SK-N-DZ (cell line): Measurements from ENCODE around the gene ZFAND6.

Source experiments
- DNase-seq: peaks from one replicate; pipeline ENCODE4 v3.0.0-alpha.2; 2015; ENCODE audit warnings: low spot score

Gene ZFAND6

DNA sequence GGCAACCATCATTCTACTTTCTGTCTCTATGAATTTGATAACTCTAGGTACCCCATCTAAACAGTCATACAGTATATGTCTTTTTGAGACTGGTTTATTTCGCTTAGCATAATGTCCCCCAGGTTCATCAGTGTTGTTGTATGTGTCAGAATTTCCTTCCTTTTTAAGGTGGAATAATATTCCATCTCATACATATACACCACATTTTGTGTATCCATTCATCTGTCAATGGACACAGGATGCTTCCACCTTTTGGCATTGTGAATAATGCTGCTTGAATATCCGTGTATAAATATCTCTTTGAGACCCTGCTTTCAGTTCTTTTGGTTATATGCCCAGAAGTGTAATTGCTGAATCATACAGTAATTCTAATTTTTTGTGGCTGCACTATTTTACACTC lies 10.4 kb upstream of the ZFAND6 start:
- no peak for DNase-seq

DNA sequence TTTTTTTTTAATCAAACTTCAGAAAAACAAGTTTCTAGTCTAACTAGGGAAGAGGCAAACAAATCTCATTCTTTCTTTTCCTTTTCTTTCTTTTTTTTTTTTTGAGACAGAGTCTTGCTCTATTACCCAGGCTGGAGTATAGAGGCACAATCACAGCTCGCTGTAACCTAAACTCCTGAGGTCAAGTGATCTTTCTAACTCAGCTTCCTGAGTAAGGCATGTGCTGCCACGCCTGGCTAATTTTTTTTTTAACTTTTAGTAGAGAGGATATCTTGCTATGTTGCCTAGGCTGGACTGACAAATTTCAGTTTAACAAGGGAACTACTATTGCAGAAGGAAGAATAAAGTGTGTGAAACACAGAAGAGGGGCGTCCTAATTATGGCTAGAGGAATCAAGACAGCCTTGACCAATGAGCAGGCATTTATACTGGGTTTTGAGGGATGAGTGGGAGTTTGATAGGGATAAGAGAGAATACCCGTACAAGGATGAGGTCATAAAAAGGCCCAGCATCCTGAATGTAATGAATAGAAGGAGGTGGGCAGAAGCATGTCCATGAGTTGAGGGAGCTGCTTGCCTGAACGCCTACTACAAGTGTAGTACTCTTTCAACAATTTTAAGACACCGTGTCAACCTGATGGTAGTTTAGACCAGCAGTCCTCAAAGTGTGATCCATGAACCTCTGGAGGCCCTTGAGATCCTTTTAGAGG lies 6.7 kb upstream of the ZFAND6 start:
- no peak for DNase-seq

DNA sequence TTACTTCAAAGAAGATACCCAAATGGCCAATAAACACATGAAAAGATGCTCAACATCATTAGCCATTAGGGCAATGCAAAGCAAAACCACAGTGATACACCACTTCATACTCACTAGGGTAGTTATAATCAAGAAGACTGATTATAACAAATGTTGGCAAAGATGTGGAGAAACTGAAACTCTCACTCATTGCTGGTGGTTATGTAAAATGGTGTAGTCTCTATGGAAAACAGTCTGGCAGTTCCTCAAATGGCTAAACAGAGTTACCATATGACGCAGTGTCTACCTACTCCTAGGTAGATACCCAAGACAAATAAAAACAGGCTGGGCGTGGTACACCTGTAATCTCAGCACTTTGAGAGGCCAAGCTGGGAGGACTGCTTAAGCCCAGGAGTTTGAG lies 3.5 kb upstream of the ZFAND6 start:
- no peak for DNase-seq

DNA sequence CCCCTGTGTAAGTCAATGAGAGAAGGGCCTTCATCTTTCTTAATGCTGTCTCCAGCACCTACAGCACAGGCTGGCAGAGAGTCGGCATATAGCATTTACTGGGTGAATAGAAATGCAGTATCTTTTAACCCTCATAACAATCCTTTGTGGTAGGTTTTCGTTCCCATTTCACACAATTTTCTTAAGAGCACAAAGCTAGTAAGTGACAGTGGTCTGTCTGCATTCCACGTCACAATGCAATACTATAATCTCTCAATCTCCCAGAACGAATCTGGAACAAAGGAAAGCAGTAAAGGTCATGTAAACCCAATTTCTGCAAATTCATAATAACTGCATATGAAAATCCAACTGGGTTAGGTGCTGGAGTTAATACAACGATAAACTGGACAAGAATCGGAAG lies 1.4 kb upstream of the ZFAND6 start:
- no peak for DNase-seq

DNA sequence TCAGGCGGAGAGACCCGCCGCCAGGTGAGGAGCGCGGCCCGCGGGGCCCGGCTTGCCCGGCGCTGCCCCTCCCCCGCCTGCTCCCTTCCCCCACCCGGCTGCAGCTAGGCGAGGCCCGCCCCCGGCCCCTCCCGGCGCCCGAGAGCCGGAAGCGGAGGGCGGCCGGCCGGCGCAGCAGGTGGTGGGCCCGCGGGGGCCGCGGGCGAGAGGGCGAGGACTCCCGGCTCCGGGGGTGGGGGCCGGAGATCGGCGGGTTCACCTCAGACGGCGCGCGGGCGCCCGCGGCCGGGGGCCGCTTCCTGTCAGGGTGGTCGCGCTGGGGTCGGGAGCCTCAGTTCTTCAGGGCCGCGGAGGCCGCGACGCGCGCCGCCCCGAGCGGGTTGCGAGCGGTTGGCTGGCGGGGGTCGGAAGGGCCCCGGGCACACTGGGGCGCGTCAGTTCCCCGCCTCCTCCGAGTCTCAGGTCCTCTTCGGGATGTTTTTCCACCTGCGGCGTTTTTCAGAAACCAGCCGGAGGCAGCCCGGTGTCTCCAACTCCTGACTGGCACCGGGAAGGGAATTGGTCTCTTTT lies 395 bp downstream of the ZFAND6 start:
- DNase-seq, result no peak

DNA sequence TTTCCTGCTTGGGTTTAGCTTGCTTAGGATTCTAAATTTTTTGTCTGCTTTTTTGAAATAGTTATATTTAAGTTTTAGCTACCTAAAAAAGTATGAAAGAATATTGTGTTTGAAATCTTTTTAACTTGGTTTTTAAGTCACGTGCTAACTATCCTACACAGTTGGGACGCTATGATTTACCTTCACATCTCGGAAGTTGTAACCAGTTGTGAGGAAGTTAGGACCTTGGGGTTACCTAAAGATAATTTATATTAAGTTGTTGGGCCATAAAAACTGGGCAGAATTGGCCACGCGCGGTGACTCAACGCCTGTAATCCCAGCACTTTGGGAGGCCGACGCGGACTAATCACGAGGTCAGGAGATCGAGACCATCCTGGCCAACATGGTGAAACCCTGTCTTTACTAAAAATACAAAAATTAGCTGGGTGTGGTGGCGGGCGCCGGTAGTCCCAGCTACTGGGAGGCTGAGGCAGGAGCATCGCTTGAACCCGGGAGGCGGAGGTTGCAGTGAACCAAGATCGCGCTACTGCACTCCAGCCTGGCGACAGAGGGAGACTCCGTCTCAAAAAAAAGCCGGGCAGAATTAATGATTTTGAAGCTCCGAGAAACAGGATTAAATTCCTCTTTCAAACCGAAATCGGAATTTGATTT lies 1.0 kb downstream of the ZFAND6 start:
- no peak for DNase-seq

DNA sequence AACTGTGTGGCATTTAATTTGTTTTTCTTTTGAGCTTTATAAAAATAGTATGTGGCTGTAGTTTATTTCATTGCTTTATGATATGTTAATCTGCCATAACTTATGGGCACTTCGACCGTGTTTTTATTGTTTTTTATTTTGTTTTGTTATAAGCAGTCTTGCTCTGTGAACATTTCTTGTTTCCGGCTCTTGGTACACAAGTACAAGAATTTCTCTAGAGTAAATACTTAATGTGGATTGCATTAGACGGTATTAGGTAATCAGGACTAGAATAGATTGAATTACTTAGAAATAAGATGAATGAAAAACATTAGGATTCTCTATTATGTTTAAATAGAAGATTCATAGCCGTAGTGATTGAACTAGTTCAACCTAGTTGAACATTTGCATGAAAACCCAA lies 2.1 kb downstream of the ZFAND6 start:
- no peak for DNase-seq

DNA sequence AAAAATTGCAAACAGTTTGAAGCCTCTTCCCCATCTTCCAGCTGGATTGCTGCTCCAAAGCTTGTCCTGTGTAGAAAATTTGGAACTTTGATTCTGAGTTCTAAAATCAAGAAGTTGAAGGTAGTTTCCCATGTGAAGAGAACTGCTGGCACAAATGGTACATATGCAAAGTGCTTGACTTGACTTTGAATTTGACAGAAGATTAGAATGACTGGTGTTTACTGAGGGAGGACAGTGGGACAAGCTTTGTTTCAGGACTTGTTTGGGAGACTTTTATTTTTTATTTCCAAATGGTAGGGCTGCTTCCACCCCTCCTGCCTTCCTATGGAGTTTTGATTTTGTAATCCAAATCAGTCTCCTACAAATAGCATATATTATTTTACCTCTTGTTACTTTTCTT lies 7.4 kb downstream of the ZFAND6 start:
- no peak for DNase-seq

DNA sequence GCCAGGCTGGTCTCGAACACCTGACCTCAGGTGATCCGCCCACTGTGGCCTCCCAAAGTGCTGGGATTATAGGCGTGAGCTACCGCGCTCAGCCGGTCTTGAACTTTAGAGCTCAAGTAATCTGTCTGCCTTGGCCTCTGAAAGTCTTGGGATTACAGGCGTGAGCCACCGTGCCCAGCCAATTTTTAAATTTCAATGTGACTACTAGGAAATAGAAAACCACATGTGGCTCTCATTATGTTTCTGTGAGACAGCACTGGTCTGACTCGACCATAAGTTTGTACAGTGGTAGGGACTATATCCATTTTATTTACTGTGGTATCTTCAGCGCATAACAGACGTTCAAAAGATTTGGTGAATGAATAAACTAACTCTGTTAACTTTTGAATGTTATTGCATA lies 9.1 kb downstream of the ZFAND6 start:
- no peak for DNase-seq

DNA sequence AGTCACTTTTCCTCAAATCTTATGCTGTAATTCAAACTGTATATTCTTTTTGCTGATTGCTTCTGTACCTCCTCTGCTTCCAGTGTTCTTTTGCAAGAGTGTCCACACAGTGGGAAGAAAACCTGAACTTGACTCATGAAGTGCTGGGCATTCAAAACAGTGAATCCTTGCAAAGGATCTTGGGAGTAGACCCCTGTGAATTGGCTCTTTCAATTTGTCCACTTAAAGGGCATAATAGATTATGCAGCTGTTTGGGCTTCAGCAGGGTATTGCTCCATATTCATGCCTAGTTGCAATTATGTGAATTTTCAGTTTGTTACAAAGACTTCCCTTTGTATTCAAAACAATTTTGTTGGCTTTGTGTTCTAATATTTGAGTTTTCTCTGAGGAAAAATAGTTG lies 11.4 kb downstream of the ZFAND6 start:
- DNase-seq, result no peak

DNA sequence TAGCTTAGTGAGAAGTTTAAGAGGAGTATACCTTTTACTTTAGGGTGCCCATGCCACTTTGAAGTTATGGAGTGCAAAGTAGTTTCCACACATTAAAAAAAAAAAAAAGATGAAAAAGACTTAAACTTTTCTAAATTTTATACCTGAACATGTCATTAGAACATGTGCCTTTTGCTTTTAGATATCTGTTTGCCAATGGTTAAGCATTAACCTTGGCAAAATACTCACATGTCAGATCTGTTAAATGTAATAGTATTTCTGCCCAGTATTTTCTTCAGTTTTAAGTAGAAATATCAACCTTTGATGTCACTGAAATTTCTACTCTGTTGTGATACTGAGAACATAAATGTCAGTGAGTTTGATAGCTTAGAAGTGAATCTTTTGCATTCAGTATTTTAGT lies 12.2 kb downstream of the ZFAND6 start:
- no peak for DNase-seq

DNA sequence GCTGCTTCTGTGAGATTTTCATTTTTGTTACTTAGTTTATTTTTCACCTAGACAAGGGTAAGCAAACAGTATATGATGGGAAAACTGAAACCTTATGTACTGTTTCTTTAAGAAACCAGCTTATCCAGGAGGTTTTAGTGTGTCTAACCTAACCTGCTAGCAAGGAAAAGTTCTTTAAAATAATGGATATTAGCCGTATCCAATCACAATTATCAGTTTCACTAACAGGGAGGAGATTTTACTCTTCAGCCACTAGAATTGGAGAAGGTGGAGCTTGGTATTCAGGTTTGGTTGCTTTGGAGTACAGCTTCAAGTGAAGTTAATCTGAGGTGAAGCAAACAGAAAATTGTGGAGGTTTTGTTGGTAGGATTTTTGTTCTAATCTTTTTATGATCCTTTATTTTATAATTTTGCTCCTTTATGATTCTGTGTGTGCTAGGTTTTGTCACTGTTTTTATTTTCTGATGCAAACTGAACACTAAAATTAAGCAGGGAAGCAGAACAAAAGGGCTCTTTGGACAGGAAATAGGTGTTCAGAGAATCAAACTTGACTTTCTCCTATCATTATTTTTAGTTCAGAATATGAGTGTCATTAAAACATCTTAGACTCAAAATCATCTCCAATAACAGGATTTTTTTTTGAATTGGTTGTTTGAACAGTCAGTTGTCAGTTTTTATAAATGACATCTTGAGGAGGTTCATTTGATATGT lies 13.0 kb downstream of the ZFAND6 start:
- DNase-seq, result peak; percentile 90

DNA sequence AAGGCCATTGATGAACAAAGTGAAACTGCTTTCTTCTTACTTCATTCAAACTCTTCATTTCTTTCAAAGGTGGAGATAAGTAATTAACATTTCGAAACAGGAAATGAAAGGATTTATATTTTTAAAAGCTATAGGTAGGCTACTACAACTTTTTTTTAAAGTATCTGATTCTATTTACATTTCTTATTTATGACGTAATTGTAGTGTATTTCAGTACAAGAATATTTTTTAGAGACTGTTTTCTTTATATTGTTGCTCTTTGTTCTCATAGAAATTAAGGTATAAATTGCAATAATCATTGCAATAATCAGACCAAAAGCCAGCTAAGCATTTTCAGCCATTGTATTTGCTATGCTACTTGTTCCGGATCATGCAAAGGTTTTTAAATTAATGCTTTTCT lies 13.7 kb downstream of the ZFAND6 start:
- DNase-seq, result no peak

DNA sequence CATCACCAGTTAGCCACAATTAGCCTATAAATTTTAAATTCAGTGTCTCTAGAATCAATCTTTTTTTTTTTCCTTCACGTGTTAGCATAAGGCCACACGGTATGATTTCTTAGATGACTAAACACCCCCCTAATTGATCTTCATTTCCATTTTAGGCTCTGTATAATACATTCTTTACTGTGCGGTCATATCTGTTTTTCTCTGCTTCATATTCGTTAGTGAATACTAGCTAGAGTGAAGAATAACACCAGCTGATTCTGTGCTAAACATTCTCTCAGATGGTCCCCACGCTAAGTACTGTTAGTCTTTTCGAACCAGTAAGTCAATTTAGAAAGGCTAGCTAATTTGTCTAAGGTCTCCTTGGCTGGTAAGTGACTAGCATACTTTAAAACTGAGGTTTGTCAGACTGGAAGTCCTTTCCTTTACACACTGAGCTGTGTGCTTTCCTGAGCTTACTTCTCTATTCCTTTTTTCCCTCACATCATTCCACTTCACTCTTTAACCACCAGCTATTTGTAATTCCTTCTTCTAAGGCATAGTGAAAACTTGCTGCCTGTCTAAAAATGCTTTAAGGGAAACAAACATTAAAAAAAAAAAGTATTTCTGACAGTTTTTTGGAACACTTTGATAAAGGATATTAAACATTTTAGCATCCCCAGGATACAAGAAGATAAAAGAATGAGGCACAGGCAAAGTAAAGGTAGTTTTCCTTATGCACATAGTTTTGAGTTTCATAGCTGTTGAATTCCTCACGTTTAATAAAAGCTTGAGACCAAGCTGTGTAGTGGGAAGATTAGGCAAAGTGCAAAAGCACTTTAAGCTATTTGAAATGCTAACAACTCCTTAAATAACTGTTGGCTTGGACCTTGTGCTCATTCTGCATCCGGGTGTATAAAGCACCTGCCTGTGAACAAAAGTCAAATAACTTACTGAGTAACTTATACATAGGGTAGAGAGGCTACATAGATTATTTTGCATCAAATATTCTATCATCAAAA lies 17.1 kb downstream of the ZFAND6 start:
- DNase-seq, result no peak

DNA sequence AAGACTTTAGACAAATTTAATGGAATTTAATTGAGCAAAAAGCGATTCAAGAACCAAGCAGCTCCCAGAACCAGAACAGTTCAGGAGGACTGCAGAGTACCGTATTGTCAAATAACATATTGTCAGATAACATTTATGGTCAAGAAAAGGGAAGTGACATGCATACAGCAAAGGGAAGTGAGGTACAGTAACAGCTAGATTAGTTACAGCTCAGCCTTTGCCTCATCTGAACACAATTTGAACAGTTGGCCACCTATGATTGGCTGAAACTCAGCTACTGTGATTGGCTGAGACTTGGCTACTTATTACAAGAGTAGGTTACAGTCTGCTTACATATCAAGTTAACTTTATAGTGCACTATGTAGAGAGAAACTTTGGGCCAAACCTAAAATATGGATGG lies 21.9 kb downstream of the ZFAND6 start:
- no peak for DNase-seq

DNA sequence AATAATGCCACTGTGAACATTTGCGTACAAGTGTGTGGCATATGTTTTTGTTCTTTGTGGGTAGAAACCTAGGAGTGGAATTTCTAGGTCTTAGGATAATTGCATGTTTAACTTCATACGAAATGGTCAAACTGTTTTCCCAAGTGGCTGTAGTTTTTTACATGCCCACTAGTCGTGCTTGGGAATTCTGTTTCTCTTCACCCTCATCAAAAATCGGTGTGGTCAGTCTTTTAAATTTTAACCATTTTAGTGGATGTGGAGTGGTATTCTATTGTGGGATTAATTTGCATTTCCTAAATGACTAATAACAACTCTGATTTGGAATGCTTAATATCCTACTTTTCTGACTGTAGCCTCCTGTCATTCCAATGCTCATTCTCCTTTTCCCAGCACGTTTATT lies 27.6 kb downstream of the ZFAND6 start:
- DNase-seq, result no peak

DNA sequence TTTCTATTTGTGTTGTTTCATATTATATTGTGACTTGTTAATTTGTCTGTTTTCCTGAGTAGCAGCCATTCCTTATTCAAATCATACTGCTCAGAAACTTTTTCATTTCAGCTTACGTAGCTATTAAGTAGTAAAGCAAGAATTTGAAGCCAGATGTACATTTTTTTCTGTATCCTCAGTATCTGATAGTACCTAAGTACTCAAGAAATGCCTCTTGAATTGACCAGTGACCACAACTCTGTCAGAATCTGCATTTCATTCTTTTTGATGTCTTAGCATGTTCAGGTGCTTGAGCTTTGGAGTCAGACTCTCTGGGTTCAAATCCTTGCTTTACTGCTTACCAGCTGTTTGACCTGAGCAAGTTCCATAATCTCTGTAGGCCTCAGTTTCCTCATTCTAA lies 30.6 kb downstream of the ZFAND6 start:
- DNase-seq, result no peak

DNA sequence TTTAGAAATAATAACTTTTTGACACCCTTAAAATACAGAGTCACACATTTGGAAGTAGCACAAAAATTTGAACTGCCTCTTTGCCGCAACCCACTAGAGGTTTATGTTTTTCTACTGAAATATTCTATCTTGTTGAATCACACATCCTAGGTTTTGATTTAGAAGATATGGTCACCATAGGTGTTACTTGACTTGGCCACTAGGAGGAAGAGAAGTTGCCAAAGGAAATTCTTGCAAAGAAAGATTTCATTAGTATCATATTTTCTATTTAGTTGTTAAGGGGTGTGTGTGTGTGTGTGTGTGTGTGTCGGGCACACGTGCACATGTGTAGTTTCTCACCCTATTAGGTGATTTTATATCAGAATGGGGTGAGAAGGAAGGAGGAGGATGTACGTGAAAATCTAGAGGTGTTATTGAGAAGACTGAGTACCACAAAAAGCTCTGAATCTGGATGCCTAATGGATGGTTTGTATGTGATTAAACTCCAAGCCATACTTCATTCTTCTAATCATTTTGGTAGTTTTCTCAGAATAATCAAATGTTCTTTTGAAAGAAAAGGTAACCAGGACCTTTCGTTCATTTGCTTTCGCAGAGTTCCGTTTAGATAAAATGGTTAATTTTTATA lies 31.5 kb downstream of the ZFAND6 start:
- DNase-seq, result no peak

DNA sequence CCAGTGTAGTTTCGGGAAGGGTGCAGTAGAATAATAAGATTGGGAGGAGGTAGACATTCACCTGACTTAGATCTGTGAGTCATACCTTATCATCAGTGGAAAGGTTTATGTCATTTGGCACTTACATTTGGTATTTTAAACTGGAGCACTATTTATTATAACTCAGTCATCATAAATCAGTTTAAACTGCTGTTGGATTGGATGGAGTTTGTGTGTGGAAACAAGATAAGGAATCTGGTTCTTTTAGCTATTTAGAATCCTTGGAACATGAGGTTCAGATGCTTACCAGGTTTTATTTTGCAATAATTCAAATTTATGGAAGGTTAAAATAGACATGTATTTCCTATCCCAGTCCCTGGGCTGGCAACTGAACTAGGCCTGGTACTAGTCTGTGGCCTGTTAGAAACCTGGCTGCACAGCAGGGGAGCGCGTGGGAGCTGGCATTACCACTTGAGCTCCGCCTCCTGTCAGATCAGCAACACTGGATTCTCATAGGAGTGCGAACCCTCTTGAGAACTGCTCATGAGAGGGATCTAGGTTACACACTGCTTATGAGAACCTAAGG lies 34.5 kb downstream of the ZFAND6 start:
- DNase-seq, result peak; percentile 32

DNA sequence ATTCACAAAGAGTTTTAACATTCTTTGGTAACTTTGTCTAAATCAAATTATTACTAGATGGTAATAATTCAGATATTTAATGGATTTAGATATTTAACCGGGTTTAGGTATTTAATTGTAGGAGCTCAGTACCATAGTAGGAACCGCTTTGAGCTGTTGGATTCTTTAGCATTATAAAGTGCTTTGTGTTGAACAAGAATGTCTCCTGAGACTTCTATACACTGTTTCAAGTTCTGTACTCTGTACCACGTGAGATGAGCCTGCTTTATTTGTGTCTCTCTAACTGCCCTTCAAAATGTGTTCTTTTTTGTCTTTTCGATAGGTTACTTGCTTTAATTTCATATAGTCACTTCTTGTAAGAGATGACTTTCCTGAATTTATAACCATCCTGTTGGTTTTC lies 36.0 kb downstream of the ZFAND6 start:
- no peak for DNase-seq

DNA sequence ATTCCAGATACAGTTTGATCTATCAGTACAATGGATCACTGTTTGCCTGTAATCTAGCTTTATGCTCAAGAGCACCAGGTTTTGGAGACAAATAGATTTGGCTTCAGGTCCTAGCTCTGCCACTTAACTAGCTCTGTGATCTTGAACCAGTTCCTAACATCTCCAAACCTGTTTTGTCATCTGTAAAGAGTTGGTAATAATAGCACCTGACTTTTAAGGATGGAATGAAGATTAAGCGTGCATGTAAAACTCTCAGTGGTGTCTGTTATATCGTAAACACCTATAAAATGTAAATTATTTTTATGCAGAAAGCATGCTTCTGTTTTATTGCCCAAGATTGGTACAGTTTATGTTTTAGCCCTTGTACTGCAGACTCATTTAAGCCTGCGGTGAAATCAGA lies 36.5 kb downstream of the ZFAND6 start:
- no peak for DNase-seq
